ENCODE data around the gene UCMA.
"Not testable (repeated sequence)": the region's sequence is repeated elsewhere in the genome, so short reads cannot be mapped to it uniquely, and the experiment has no call there.

UCMA gene

GRCh38 chr10:13236638-13237037 is 2.5 kb upstream of the UCMA start:
- H3K4me3 ChIP-seq (ENCODE audit: low read depth, low read length): no peak overlapping the region
- no peak for DNase-seq (ENCODE audit: low read depth)

GRCh38 chr10:13234736-13235135 is 562 bp upstream of the UCMA start:
- DNase-seq (ENCODE audit: low read depth); H3K4me3 ChIP-seq (ENCODE audit: low read depth, low read length): not testable (repeated sequence)

GRCh38 chr10:13233358-13233757 is 816 bp downstream of the UCMA start:
- H3K4me3 ChIP-seq (ENCODE audit: low read depth, low read length): no peak overlapping the region
- DNase-seq (ENCODE audit: low read depth): no peak

GRCh38 chr10:13231808-13232207 is 2.4 kb downstream of the UCMA start:
- no peak for DNase-seq (ENCODE audit: low read depth)
- no peak overlapping the region for H3K4me3 ChIP-seq (ENCODE audit: low read depth, low read length)

- H3K4me3 ChIP-seq (ENCODE audit: low read depth, low read length): no peak overlapping the region
- no peak for DNase-seq (ENCODE audit: low read depth)
Observed at GRCh38 chr10:13231190-13231589, 3.0 kb downstream of the UCMA start.

GRCh38 chr10:13227031-13227430 is 7.1 kb downstream of the UCMA start:
- DNase-seq (ENCODE audit: low read depth): no peak
- H3K4me3 ChIP-seq (ENCODE audit: low read depth, low read length): no peak overlapping the region

GRCh38 chr10:13225601-13226000 is 8.6 kb downstream of the UCMA start:
- H3K4me3 ChIP-seq (ENCODE audit: low read depth, low read length): no peak overlapping the region
- DNase-seq (ENCODE audit: low read depth): no peak

GRCh38 chr10:13224210-13224995 is 9.8 kb downstream of the UCMA start:
- no peak for DNase-seq (ENCODE audit: low read depth)
- H3K4me3 ChIP-seq (ENCODE audit: low read depth, low read length): no peak overlapping the region

GRCh38 chr10:13223241-13223640 is 10.9 kb downstream of the UCMA start:
- no peak for DNase-seq (ENCODE audit: low read depth)
- no peak overlapping the region for H3K4me3 ChIP-seq (ENCODE audit: low read depth, low read length)

GRCh38 chr10:13222566-13222965 is 11.6 kb downstream of the UCMA start:
- H3K4me3 ChIP-seq (ENCODE audit: low read depth, low read length): no peak overlapping the region
- DNase-seq (ENCODE audit: low read depth): no peak

GRCh38 chr10:13222151-13222550 is 12.0 kb downstream of the UCMA start:
- H3K4me3 ChIP-seq (ENCODE audit: low read depth, low read length): no peak overlapping the region
- no peak for DNase-seq (ENCODE audit: low read depth)

GRCh38 chr10:13221572-13221971 is 12.6 kb downstream of the UCMA start:
- no peak overlapping the region for H3K4me3 ChIP-seq (ENCODE audit: low read depth, low read length)
- no peak for DNase-seq (ENCODE audit: low read depth)

- no peak for DNase-seq (ENCODE audit: low read depth)
- no peak overlapping the region for H3K4me3 ChIP-seq (ENCODE audit: low read depth, low read length)
Observed at GRCh38 chr10:13219685-13220670, 14.2 kb downstream of the UCMA start.

- DNase-seq (ENCODE audit: low read depth): no peak
- H3K4me3 ChIP-seq (ENCODE audit: low read depth, low read length): no peak overlapping the region
Observed at GRCh38 chr10:13218878-13219277, 15.3 kb downstream of the UCMA start.

GRCh38 chr10:13213163-13213562 is 21.0 kb downstream of the UCMA start:
- no peak overlapping the region for H3K4me3 ChIP-seq (ENCODE audit: low read depth, low read length)
- no peak for DNase-seq (ENCODE audit: low read depth)

GRCh38 chr10:13206546-13207443 is 27.4 kb downstream of the UCMA start:
- DNase-seq (ENCODE audit: low read depth): peak; percentile 17
- H3K4me3 ChIP-seq (ENCODE audit: low read depth, low read length): no peak overlapping the region

GRCh38 chr10:13206091-13206490 is 28.1 kb downstream of the UCMA start:
- H3K4me3 ChIP-seq (ENCODE audit: low read depth, low read length): no peak overlapping the region
- DNase-seq (ENCODE audit: low read depth): no peak

GRCh38 chr10:13201132-13201531 is 33.0 kb downstream of the UCMA start:
- H3K4me3 ChIP-seq (ENCODE audit: low read depth, low read length): no peak overlapping the region
- DNase-seq (ENCODE audit: low read depth): no peak

- H3K4me3 ChIP-seq (ENCODE audit: low read depth, low read length): no peak overlapping the region
- no peak for DNase-seq (ENCODE audit: low read depth)
Observed at GRCh38 chr10:13195016-13195415, 39.2 kb downstream of the UCMA start.

- H3K4me3 ChIP-seq (ENCODE audit: low read depth, low read length): no peak overlapping the region
- DNase-seq (ENCODE audit: low read depth): no peak
Observed at GRCh38 chr10:13193637-13194036, 40.5 kb downstream of the UCMA start.
